ENCODE data around the gene LPIN2.

DNA sequence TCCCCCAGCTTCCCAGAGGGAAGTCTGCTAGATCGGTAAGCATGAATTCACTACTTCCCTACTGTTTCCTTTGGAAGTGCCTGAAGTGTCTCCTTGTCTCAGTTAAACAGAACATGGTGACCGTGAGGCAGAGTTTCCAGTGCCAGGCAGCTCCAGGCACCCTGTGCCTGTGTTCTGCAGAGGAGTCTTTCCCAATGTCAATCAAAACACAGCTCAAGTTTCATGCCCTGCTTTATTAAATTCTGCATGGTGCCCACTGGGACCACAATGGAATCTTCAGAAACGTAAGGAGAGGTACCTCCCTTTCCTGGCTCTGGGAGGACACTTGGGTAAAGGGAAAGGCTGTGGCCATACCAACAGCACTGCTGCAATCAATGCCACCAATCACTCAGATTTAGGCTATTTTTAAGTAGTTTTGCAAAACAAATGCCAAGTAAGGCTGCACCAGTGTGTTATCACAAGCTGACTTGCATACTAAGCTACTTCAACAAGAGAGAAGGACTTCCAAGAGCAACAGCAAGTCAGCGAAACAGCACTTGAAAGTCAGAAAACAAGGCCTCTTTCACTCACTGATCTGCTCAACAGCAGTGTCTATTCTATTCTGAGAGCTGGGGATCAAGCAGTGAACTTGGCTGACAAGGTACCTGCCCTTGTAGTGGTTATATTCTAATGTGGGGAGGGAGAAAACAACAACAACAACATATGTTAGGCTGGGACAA lies 14.9 kb downstream of the LPIN2 start:
- TF ChIP-seq, protein P1, sequence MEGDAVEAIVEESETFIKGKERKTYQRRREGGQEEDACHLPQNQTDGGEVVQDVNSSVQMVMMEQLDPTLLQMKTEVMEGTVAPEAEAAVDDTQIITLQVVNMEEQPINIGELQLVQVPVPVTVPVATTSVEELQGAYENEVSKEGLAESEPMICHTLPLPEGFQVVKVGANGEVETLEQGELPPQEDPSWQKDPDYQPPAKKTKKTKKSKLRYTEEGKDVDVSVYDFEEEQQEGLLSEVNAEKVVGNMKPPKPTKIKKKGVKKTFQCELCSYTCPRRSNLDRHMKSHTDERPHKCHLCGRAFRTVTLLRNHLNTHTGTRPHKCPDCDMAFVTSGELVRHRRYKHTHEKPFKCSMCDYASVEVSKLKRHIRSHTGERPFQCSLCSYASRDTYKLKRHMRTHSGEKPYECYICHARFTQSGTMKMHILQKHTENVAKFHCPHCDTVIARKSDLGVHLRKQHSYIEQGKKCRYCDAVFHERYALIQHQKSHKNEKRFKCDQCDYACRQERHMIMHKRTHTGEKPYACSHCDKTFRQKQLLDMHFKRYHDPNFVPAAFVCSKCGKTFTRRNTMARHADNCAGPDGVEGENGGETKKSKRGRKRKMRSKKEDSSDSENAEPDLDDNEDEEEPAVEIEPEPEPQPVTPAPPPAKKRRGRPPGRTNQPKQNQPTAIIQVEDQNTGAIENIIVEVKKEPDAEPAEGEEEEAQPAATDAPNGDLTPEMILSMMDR (optimal IDR thresholded peaks at IDR 0.05 in 1 of 3, IDR thresholded peaks at IDR 0.05 in 1 of 3, conservative IDR thresholded peaks at IDR 0.05 in 1 of 3; ENCODE audit: extremely low read depth in 1 of 3, insufficient read depth in 2 of 3, low read length in 3 of 3) = no peak
- no peak for TF ChIP-seq EZH2 (IDR thresholded peaks at IDR 0.05; ENCODE audit: low read length)

Data from keratinocyte (primary cell).